NCI-H2196 treated with DMSO at 0.1 percent for 48 hours (cell line): ENCODE data around the gene NAB1.
"Not testable (repeated sequence)": the region's sequence is repeated elsewhere in the genome, so short reads cannot be mapped to it uniquely, and the experiment has no call there.

Experiments used
- DNase-seq: peaks from one replicate; lab custom pipeline; 2025; ENCODE audit not compliant: unreplicated experiment; lab: John Stamatoyannopoulos, UW

The NAB1 gene, protein sequence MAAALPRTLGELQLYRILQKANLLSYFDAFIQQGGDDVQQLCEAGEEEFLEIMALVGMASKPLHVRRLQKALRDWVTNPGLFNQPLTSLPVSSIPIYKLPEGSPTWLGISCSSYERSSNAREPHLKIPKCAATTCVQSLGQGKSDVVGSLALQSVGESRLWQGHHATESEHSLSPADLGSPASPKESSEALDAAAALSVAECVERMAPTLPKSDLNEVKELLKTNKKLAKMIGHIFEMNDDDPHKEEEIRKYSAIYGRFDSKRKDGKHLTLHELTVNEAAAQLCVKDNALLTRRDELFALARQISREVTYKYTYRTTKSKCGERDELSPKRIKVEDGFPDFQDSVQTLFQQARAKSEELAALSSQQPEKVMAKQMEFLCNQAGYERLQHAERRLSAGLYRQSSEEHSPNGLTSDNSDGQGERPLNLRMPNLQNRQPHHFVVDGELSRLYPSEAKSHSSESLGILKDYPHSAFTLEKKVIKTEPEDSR

DNA sequence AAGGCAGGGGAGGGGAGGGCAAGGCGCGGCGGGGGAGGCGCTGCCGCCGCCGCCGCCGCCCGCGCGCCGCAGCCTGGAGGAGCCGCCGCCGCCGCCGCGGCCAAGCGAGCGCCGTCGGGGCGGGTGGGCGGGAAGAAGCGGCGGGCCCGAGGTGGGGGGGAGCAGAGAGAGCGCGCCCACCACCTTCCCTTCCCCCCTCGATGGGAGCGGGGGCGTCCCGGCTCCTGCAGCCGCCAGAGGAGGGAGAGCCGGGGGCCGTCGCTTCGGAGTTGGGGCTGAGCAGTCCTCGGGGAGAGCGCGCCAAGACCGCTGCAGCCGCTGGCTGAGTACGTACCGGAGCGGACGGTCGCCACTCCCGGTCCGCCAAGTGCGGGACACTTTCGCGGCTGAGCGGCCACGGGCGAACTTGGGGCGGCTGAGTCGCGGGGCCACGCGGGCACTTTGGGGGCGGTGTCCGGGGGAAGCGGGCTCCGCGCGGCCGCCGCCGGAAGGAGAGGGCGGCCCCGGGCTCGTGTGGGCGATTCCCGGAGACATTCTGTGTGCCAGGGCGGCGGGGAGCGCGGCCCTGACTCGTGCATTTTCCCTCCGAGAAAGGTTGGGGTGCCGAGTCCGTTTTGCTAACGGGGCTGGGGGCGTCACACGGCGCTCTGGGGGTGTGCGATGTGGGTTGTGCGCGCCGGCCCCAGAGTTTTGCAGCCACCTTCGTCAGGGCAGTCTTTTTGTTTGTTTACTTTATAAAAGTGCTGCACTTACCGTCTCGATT, at the start of gene NAB1:
TSS of gene NAB1 (plus strand) at position 49 of the 763 bp plus-strand sequence. CDS start 10,094 bp downstream, outside the sequence.
- no peak for DNase-seq

GRCh38 chr2:190599546-190600220, 49.2 kb upstream of the NAB1 start:
- no peak for DNase-seq

GRCh38 chr2:190600293-190601103, 48.4 kb upstream of the NAB1 start:
- DNase-seq = no peak

DNA sequence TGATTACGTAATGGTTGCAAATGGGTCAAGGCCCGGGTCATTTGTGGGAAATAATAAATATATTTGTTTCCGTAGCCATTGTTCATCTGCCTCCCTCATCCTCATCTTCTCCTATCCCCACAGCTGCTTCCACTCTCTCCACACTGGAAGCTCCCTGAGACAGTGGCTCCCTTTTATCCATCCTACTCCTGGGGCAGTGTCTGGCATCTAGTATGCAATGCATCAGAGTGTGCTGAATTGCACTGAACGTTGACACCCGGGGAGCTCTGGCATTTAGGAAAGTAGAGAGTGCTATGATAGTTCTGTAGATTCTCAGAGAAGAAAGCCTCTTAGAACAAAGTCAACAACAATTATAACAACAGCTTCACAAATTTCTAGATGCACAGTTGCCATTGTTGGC, 45.5 kb upstream of the NAB1 start:
- DNase-seq = no peak

GRCh38 chr2:190607014-190607597, 41.8 kb upstream of the NAB1 start:
- DNase-seq = no peak

- DNase-seq = no peak
Observed at GRCh38 chr2:190607657-190608357, 41.1 kb upstream of the NAB1 start.

GRCh38 chr2:190608863-190609262, 40.0 kb upstream of the NAB1 start:
- not testable (repeated sequence) for DNase-seq

GRCh38 chr2:190609397-190609796, 39.5 kb upstream of the NAB1 start:
- DNase-seq = not testable (repeated sequence)

DNA sequence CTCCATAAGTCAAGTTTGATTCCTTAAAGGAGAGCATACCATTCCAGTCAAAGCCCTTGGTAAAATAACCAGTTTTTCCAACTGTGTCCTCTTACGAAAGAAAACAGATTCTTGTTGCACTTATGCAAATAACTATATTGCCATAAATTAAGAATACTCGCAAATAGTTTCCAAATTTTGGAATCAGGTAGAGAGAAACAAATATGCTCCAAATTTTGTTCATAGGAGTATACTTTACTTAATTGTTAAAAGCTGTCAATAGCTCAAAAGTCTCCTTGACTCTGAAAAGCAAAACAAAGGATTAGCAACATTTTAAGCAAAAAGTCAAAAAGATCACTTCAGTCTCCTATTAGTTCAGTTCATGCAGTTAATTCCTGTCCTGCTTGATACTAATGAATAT, 38.4 kb upstream of the NAB1 start:
- DNase-seq = not testable (repeated sequence)

DNA sequence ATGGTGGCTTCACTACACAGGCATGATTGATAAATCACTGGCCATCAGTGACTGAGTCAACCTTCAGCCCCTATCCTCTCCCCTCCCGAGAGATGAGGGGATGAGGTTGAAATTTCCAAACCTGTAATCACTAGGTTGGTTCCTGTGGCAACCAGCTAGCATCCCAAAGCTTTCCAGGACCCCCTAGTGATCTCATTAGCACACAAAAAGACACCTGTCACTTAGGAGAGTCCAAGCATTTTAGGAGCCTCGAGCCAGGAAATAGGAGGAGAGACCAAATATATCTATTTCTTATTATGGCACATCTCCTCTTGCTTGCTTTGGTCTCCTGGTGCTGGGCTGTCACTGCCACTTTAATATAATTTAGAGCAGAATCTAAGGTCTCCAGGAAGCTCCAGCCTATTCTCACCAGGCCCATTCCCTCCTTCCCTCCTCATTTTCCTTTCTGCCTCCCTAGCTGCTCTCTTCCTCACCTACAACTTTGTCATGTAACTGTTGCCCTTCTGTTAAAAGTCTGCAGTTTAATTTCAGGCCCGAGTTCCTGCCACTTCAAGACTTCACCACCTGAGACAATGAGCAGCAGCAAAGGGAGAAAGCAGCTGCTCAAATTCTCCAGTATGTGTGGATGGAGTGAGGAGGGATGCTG, 33.2 kb upstream of the NAB1 start:
- no peak for DNase-seq

DNA sequence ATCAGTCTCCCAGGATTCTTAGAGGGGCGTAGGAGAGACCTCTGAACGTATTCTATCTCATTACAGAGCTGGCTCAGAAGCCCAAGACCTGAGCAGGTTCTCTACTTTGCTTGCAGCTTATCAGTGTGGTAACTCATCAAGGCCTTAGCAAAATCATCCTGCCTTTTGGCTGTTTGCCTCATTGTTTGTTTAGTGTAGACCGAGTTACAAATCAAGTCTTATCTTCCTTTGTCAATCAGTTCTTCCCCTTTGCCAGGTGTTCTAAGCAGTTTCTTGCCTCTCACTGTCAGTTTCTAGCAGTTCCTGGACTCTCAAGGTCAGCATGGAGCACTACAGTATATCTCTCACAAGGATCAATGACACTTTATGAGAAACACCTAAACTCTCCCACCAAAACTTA, 30.9 kb upstream of the NAB1 start:
- no peak for DNase-seq

DNA sequence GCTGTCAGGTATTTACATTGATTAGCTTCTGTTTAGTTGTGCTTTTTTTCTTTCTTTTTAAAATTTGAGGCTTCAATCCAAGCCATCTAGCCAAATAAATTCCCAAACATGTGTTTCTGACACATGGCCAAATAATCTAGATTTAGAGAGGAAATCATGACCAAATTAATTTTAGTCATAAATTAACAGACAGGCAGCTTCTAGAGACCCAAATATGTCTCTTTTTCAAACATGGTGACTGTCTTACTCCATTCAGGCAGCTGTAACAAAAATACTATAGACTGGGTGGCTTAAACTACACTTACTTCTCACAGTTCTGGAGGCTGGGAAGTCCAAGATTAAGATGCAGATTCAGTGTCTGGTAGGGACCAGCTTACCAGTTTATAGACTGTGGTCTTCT, 23.2 kb upstream of the NAB1 start:
- no peak for DNase-seq

GRCh38 chr2:190626641-190627210, 22.2 kb upstream of the NAB1 start:
- no peak for DNase-seq

- no peak for DNase-seq
Observed at GRCh38 chr2:190627448-190628412, 21.2 kb upstream of the NAB1 start.

- no peak for DNase-seq
Observed at GRCh38 chr2:190628591-190629319, 20.1 kb upstream of the NAB1 start.

DNA sequence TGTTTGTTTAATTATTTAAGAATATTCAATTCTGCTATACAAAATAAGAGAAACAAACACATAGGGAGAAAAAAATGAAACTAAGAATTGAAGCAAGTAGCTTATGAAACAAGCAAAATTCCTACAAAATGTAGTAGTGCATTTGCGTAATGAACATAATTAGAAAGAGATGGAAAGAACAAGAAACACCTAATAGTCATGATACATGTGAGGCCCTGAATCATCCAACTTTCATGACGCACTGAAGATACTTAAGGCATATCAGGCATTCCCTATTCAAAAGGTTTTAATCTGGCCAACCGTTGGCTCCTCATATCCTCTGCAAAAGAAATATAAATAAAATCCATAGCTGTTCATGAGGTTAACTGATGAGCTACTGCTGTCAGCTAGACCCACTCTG, 14.5 kb upstream of the NAB1 start:
- no peak for DNase-seq

GRCh38 chr2:190635781-190636180, 13.1 kb upstream of the NAB1 start:
- no peak for DNase-seq
